Neural cell (in vitro differentiated cells): ENCODE data around the gene SLC35D3. TPM values are rescaled to one million over a fixed set of nuclear protein-coding genes. Genes with fewer than 3 reads are reported as not detected.

Experiments
- H2AFZ ChIP-seq: fragments of 200-600, 300-800 bp; sonication (generic), shearing (Covaris generic); 2 replicates; pipeline ENCODE4 v1.6.0; 2014; ENCODE audit warnings: low read depth, mild to moderate bottlenecking, antibody characterized with exemption, low read length, moderate library complexity
- H3F3A ChIP-seq: fragments of 200-600 bp; shearing (Covaris generic); 2 replicates; pipeline ENCODE4 v1.6.1; 2016; ENCODE audit warnings: mild to moderate bottlenecking, moderate library complexity, mixed read lengths, antibody characterized with exemption, low read length; ENCODE audit not compliant: insufficient read depth, poor library complexity, severe bottlenecking
- H3K27ac ChIP-seq: fragments of 200-600, 300-800 bp; sonication (generic), shearing (Covaris generic); 2 replicates; pipeline ENCODE4 v1.5.1; 2014; ENCODE audit warnings: mild to moderate bottlenecking, low read length, moderate library complexity
- H3K27me3 ChIP-seq: fragments of 300-800, 200-600 bp; sonication (generic), shearing (Covaris generic); 2 replicates; pipeline ENCODE4 v1.6.0; 2014; ENCODE audit warnings: mild to moderate bottlenecking, low read depth, low read length, moderate library complexity; ENCODE audit not compliant: insufficient read depth
- H3K36me3 ChIP-seq: fragments of 300-800, 200-600 bp; sonication (generic), shearing (Covaris generic); 2 replicates; pipeline ENCODE4 v1.5.1; 2014; ENCODE audit warnings: mild to moderate bottlenecking, antibody characterized with exemption, low read length, moderate library complexity; ENCODE audit not compliant: insufficient read depth
- H3K4me2 ChIP-seq: fragments of 300-800, 200-600 bp; sonication (generic), shearing (Covaris generic); 2 replicates; pipeline ENCODE4 v1.6.0; 2014; ENCODE audit warnings: mild to moderate bottlenecking, low read length
- H3K4me3 ChIP-seq: fragments of 300-800, 200-600 bp; sonication (generic), shearing (Covaris generic); 2 replicates; pipeline ENCODE4 v1.5.1; 2014; ENCODE audit warnings: mild to moderate bottlenecking, low read length, moderate library complexity
- H3K79me2 ChIP-seq: fragments of 200-600 bp; shearing (Covaris generic); replicated peaks from 2 replicates; pipeline ENCODE4 v1.6.0; 2014; ENCODE audit warnings: mild to moderate bottlenecking, low read length, moderate library complexity; ENCODE audit not compliant: insufficient read depth
- H3K9ac ChIP-seq: fragments of 300-800, 200-600 bp; sonication (generic), shearing (Covaris generic); 2 replicates; pipeline ENCODE4 v1.6.1; 2016; ENCODE audit warnings: mild to moderate bottlenecking, low read length, mixed read lengths
- H3K9me2 ChIP-seq: fragments of 200-600 bp; shearing (Covaris generic); 2 replicates; pipeline ENCODE4 v1.6.1; 2016; ENCODE audit warnings: mild to moderate bottlenecking, low read length, mixed read lengths; ENCODE audit not compliant: insufficient read depth
- H3K9me3 ChIP-seq: fragments of 200-600, 300-800 bp; sonication (generic), shearing (Covaris generic); 2 replicates; pipeline ENCODE4 v1.6.1; 2016; ENCODE audit warnings: mild to moderate bottlenecking, mixed run types, low read length, moderate library complexity, mixed read lengths
- H4K20me1 ChIP-seq: fragments of 200-600 bp; shearing (Covaris generic); 2 replicates; pipeline ENCODE4 v1.6.1; 2016; ENCODE audit warnings: mild to moderate bottlenecking, mixed run types; ENCODE audit not compliant: insufficient read depth
- CTCF ChIP-seq: fragments of 450-650 bp; IDR thresholded peaks from 2 replicates; pipeline ENCODE4 v1.5.1; 2014; ENCODE audit warnings: antibody characterized with exemption, mild to moderate bottlenecking, moderate library complexity; ENCODE audit not compliant: poor library complexity, severe bottlenecking
- EP300 ChIP-seq: fragments of 450-650 bp; conservative IDR thresholded peaks from 2 replicates; pipeline ENCODE4 v1.6.1; 2014; ENCODE audit warnings: antibody characterized with exemption, mild to moderate bottlenecking, moderate library complexity; ENCODE audit not compliant: poor library complexity, severe bottlenecking
- EZH2 ChIP-seq: fragments of 200-600, 300-800 bp; shearing (Covaris generic), sonication (generic); IDR thresholded peaks from 2 replicates; pipeline ENCODE4 v1.6.1; 2014; ENCODE audit warnings: antibody characterized with exemption, low read length, borderline replicate concordance, mild to moderate bottlenecking; ENCODE audit not compliant: insufficient read depth, poor library complexity, severe bottlenecking
- MXI1 ChIP-seq: fragments of 450-650 bp; conservative IDR thresholded peaks from 2 replicates; pipeline ENCODE4 v1.6.1; 2014; ENCODE audit warnings: antibody characterized with exemption, mild to moderate bottlenecking; ENCODE audit not compliant: poor library complexity, severe bottlenecking
- POLR2AphosphoS5 ChIP-seq: IDR thresholded peaks from 2 replicates; pipeline ENCODE4 v1.6.1; 2012
- RAD21 ChIP-seq: fragments of 450-650 bp; conservative IDR thresholded peaks from 2 replicates; pipeline ENCODE4 v1.6.1; 2014; ENCODE audit warnings: antibody characterized with exemption, mild to moderate bottlenecking, moderate library complexity
- REST ChIP-seq: IDR thresholded peaks from 2 replicates; pipeline ENCODE4 v1.6.1; 2012; ENCODE audit warnings: borderline replicate concordance
- SMC3 ChIP-seq: fragments of 450-650 bp; conservative IDR thresholded peaks from 2 replicates; pipeline ENCODE4 v1.6.1; 2014; ENCODE audit warnings: antibody characterized with exemption, mild to moderate bottlenecking, moderate library complexity; ENCODE audit not compliant: poor library complexity
- TAF1 ChIP-seq: IDR thresholded peaks from 2 replicates; pipeline ENCODE4 v1.6.1; 2012; ENCODE audit warnings: low read depth
- polyA plus RNA-seq: library from polyadenylated mRNA; depleted of rRNA; stranded (reverse); fragments of >200 nt; gene quantifications from 2 replicates; pipeline ENCODE4 v1.2.3, GENCODE V29; 2014

The SLC35D3 gene
- polyA plus RNA-seq, 1 donor from 2014 or later: not detected

- Histone ChIP-seq H3K4me2 (no peak overlapping the region), H3K9me2 (no peaks in the 10 kb centered on the region), H3F3A (no peaks in the 10 kb centered on the region), H3K4me3 (peak overlapping the region; percentile 83), H4K20me1 (no peaks in the 10 kb centered on the region), H3K9me3 (no peaks in the 10 kb centered on the region), H2AFZ (no peak overlapping the region), H3K27ac (no peak overlapping the region), H3K79me2 (no peaks in the 10 kb centered on the region), H3K27me3 (peaks cover 66% of the 10 kb centered on the region), H3K9ac (no peak overlapping the region), H3K36me3 (no peaks in the 10 kb centered on the region)
- TF ChIP-seq MXI1: no peak
- TF ChIP-seq EP300: no peak
- TF ChIP-seq SMC3: no peak
- no peak for TF ChIP-seq CTCF
Observed at GRCh38 chr6:136920216-136920615, 1.9 kb upstream of the SLC35D3 start.

GRCh38 chr6:136920671-136921380, 1.3 kb upstream of the SLC35D3 start:
- Histone ChIP-seq H3K27me3 (peaks cover 66% of the 10 kb centered on the region), H4K20me1 (no peaks in the 10 kb centered on the region), H3K79me2 (no peaks in the 10 kb centered on the region), H3K9me3 (no peaks in the 10 kb centered on the region), H3F3A (no peaks in the 10 kb centered on the region), H3K9ac (peak overlapping the region; percentile 41), H3K36me3 (no peaks in the 10 kb centered on the region), H3K4me3 (peak overlapping the region; percentile 83), H3K9me2 (no peaks in the 10 kb centered on the region), H3K27ac (no peak overlapping the region), H2AFZ (no peak overlapping the region), H3K4me2 (peak overlapping the region; percentile 70)
- no peak for TF ChIP-seq RAD21
- TF ChIP-seq CTCF: no peak
- no peak for TF ChIP-seq POLR2AphosphoS5
- TF ChIP-seq EZH2: no peak
- TF ChIP-seq TAF1: no peak
- TF ChIP-seq REST: no peak
- TF ChIP-seq MXI1: no peak
- TF ChIP-seq SMC3: no peak
- TF ChIP-seq EP300: no peak
